SK-N-SH treated with all-trans-retinoic acid at 6 μM for 48 hours (cell line): ENCODE data around the gene FITM1.

Experiments used
- PATZ1 ChIP-seq: fragments of 250-450 bp; sonication (Bioruptor Pico); IDR thresholded peaks from 2 replicates; pipeline ENCODE4 v1.8.0; 2020; ENCODE audit warnings: mild to moderate bottlenecking, moderate library complexity, borderline replicate concordance
- ZNF8 ChIP-seq: fragments of 450-650 bp; formaldehyde crosslinking; IDR thresholded peaks from 2 replicates; pipeline ENCODE4 v1.5.0; 2020; ENCODE audit warnings: mild to moderate bottlenecking, moderate library complexity

DNA sequence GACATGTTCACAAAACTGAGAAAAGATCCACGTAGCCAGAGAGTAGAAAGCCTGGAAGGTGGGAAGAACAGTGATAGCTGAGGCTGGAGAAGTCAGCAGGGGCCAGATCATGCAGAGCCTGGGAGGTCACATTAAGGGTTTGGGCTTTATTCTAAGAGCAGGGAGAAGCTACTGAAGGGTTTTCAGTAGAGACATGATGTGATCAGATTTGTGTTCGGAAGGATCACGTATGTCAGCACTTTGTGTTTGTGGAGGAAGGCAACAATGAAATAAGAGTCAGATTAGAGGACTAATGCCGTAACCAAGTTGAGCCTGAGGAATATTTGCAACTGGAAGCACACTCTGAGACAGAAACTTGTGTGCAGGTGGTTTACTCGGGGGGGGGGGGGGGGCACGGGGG, 40.6 kb upstream of the FITM1 start:
- TF ChIP-seq PATZ1 (CRISPR knock-in tag) (no peak), ZNF8 (CRISPR knock-in tag) (no peak)
